GM18511 (cell line): Measurements from ENCODE around the gene APAF1.
"Not testable (repeated sequence)": the region's sequence is repeated elsewhere in the genome, so short reads cannot be mapped to it uniquely, and the experiment has no call there.

Source experiments
- ATAC-seq: cut with Tn5 transposase; IDR thresholded peaks from one replicate; pipeline ENCODE4 v1.9.1; 2021; ENCODE audit warnings: mild to moderate bottlenecking, moderate library complexity; ENCODE audit not compliant: unreplicated experiment

The APAF1 gene

GRCh38 chr12:98644712-98645571, at the start of gene APAF1, which contains the start of gene IKBIP:
APAF1 (plus strand) TSS chr12:98645290; CDS start chr12:98648360, 3,070 bp downstream.
IKBIP (minus strand) TSS chr12:98644788; CDS start chr12:98644701, 87 bp downstream.
- ATAC-seq, result peak; percentile 85

- not testable (repeated sequence) for ATAC-seq
Measured at GRCh38 chr12:98597313-98597712, 47.8 kb upstream of the APAF1 start.

- no peak for ATAC-seq
Measured at GRCh38 chr12:98601924-98602323, 43.2 kb upstream of the APAF1 start.

- ATAC-seq, result no peak
Measured at GRCh38 chr12:98606359-98606988, 38.6 kb upstream of the APAF1 start.

- no peak for ATAC-seq
Measured at GRCh38 chr12:98610596-98610995, 34.5 kb upstream of the APAF1 start.

- ATAC-seq, result peak; percentile 95
Measured at GRCh38 chr12:98612696-98613334, 32.3 kb upstream of the APAF1 start.

GRCh38 chr12:98618952-98619351, 26.1 kb upstream of the APAF1 start:
- no peak for ATAC-seq

- ATAC-seq, result peak; percentile 97
Measured at GRCh38 chr12:98635657-98636323, 9.3 kb upstream of the APAF1 start.

GRCh38 chr12:98637068-98637467, 8.0 kb upstream of the APAF1 start:
- no peak for ATAC-seq

- ATAC-seq, result no peak
Measured at GRCh38 chr12:98638009-98638408, 7.1 kb upstream of the APAF1 start.

GRCh38 chr12:98639491-98639890, 5.6 kb upstream of the APAF1 start:
- no peak for ATAC-seq

- not testable (repeated sequence) for ATAC-seq
Measured at GRCh38 chr12:98642801-98643200, 2.3 kb upstream of the APAF1 start.

- ATAC-seq, result peak; percentile 27
Measured at GRCh38 chr12:98644433-98644711, 718 bp upstream of the APAF1 start.

GRCh38 chr12:98645572-98646067, 530 bp downstream of the APAF1 start:
- peak; percentile 2 for ATAC-seq

- ATAC-seq, result no peak
Measured at GRCh38 chr12:98646294-98647090, 1.4 kb downstream of the APAF1 start.

- no peak for ATAC-seq
Measured at GRCh38 chr12:98651328-98651727, 6.2 kb downstream of the APAF1 start.

- no peak for ATAC-seq
Measured at GRCh38 chr12:98653866-98654493, 8.9 kb downstream of the APAF1 start.

GRCh38 chr12:98656289-98657101, 11.4 kb downstream of the APAF1 start:
- ATAC-seq, result peak; percentile 54

- no peak for ATAC-seq
Measured at GRCh38 chr12:98660521-98660920, 15.4 kb downstream of the APAF1 start.
